Fibroblast of villous mesenchyme (primary cell): ENCODE data around the gene SS18L1. TPM values are rescaled to one million over a fixed set of nuclear protein-coding genes. Genes with fewer than 3 reads are reported as not detected.

Experiments
- DNase-seq: peaks from one replicate; pipeline ENCODE4 v3.0.0-alpha.2; 2010; ENCODE audit warnings: low read depth
- H3K4me3 ChIP-seq: 2 replicates; pipeline ENCODE4 v1.5.1; 2011; ENCODE audit warnings: low read depth, mild to moderate bottlenecking, low read length
- CTCF ChIP-seq: IDR thresholded peaks from 2 replicates; pipeline ENCODE4 v1.5.1; 2012; ENCODE audit warnings: low read depth, mild to moderate bottlenecking, low read length; ENCODE audit not compliant: insufficient read depth
- total RNA-seq: library from RNA; depleted of rRNA; stranded (reverse); fragments of >200 nt; gene quantifications from 2 replicates; pipeline ENCODE4 v1.2.3, GENCODE V29; 2012

Gene SS18L1
- total RNA-seq, 1 donor: 14.2 TPM

- H3K4me3 ChIP-seq: no peak overlapping the region
- no peak for DNase-seq
- TF ChIP-seq CTCF: no peak
Measured at GRCh38 chr20:62227591-62227976, 84.0 kb downstream of the SS18L1 start.

- H3K4me3 ChIP-seq: no peak overlapping the region
Measured at GRCh38 chr20:62227977-62228958, 84.7 kb downstream of the SS18L1 start.

GRCh38 chr20:62228982-62229545, 85.5 kb downstream of the SS18L1 start:
- H3K4me3 ChIP-seq: no peak overlapping the region
- no peak for TF ChIP-seq CTCF
- no peak for DNase-seq

More at GRCh38 chr20:62227977-62228958, 84.7 kb downstream of the SS18L1 start:
- TF ChIP-seq CTCF: no peak
- no peak for DNase-seq

- TF ChIP-seq CTCF: no peak
- DNase-seq: no peak
- H3K4me3 ChIP-seq: no peak overlapping the region
Measured at GRCh38 chr20:62229667-62230066, 86.1 kb downstream of the SS18L1 start.

- H3K4me3 ChIP-seq: no peak overlapping the region
- no peak for TF ChIP-seq CTCF
- DNase-seq: no peak
Measured at GRCh38 chr20:62230276-62230675, 86.7 kb downstream of the SS18L1 start.

- no peak for TF ChIP-seq CTCF
- H3K4me3 ChIP-seq: no peak overlapping the region
- DNase-seq: no peak
Measured at GRCh38 chr20:62230696-62231095, 87.1 kb downstream of the SS18L1 start.
